ENCODE data around the gene ADAMTS13. TPM values are rescaled to one million over a fixed set of nuclear protein-coding genes. Genes with fewer than 3 reads are reported as not detected.

ADAMTS13 gene
- total and polyA plus RNA-seq, 2 experiments from 2014 or later = 1.4 to 2.2 TPM

DNA sequence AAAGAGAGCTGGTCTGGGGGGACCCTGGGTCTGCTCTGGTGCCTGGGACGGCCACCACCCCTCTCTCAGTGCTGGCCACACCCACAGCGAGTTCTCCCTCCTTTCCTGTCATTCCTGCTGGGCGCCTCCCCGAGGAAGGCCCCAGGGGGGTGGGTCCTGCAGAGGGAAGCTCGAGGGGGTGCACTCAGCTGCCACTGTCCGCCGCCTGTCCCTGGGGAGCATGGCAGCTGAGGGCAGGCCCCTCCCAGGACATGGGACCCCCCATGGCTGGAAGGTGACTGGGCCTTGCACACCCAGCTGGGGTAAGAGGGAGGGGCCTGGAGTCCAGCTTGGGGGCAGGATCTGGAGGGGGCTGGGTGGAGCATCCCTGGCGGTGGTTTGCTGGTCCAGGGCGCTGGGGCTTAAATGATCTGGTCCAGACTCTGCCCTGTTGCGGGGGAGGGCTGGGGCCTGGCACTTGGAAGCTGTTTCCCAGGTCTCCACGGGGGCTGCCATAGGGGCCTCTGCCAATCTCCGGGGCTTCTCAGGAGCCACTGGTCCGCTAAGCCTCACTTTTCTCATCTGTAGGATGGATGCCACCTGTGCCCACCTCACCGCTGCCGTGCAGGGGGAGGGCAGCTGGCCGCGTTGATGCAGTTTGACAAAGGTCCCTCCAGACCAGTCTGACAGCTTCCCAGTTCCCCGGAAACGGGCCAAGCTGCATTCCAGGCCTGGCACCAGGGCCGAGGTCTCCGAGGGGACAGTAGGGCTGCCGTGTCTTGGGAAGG lies 62.7 kb downstream of the ADAMTS13 start:
- no peaks in the 10 kb centered on the region for H3K4me1 ChIP-seq (ENCODE audit: insufficient read depth)
- H3K4me2 ChIP-seq (ENCODE audit: unreplicated experiment) = no peak overlapping the region
- in situ Hi-C loops (cut with MboI) = loop anchor here (5.0 to 25.0 kb wide), 2 partner anchors 298 to 448 kb away; partner anchors contain the start of gene GTF3C5
- H3K9me2 ChIP-seq (ENCODE audit: insufficient read depth) = no peaks in the 10 kb centered on the region
- no peaks in the 10 kb centered on the region for H3K9me3 ChIP-seq (ENCODE audit: low read depth)
- no peak overlapping the region for H3K4me3 ChIP-seq
- H3K27me3 ChIP-seq (replicated peaks; ENCODE audit: insufficient read depth) = peaks cover 2% of the 10 kb centered on the region; the same call in 1 of the 2 replicates
- H3K27ac ChIP-seq = no peak overlapping the region
- TF ChIP-seq EZH2phosphoT487 (IDR thresholded peaks at IDR 0.05; ENCODE audit: insufficient read depth, low read depth) (no peak), EZH2 (IDR thresholded peaks at IDR 0.05; ENCODE audit: insufficient read depth, poor library complexity, severe bottlenecking) (no peak)
- H2AFZ ChIP-seq = no peak overlapping the region
- no peaks in the 10 kb centered on the region for H3K79me2 ChIP-seq (ENCODE audit: insufficient read depth)
- no peaks in the 10 kb centered on the region for H3F3A ChIP-seq (ENCODE audit: insufficient read depth)
- no peaks in the 10 kb centered on the region for H4K20me1 ChIP-seq (ENCODE audit: insufficient read depth)
- H3K36me3 ChIP-seq (ENCODE audit: low read depth) = no peaks in the 10 kb centered on the region
- no peak for DNase-seq
- no peak overlapping the region for H3K9ac ChIP-seq
- 51 to 58% methylated on average over 21 to 22 of the region's 22 CpGs for WGBS, 2 experiments (ENCODE audit: low coverage in 1 of 2, low lambda C conversion rate in 2 of 2, missing lambda C conversion rate in 2 of 2)

DNA sequence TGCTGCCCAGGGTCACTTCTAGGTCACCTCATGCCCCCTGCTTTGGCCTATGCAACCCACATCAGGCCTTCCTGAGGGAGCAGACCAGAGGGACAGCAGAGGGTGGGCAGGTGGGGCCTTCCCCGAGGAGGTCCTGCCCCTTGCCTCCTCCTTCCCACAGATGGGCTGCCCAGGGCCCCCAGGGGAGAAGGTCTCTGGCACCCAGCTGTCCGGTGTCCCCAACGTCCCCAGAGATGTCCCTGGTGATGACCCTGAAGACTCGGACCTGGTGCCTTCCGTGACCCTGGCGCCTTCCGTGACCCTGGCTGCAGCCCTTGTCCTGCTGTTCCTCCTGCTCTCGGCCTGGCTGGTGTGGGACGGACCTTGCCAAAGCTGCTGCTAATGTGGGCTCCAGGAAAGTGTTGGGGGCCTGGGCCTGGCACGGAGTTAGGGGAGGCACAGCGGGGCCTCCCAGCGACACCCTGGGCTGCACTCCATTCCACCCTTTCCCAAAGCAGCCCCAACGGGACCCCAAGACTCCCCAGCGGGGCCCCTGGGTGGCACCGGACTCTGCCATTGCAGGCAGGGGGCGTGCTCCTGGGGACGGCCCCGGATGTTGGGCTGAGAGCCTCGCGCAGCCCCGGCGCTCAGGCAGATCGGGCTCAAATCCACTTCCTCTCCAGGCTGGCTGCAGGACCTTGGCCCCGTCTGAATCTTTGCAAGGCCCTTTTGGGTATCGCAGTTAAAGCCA lies 63.5 kb downstream of the ADAMTS13 start:
- H3K79me2 ChIP-seq (ENCODE audit: insufficient read depth) = no peaks in the 10 kb centered on the region
- H3F3A ChIP-seq (ENCODE audit: insufficient read depth) = no peaks in the 10 kb centered on the region
- no peaks in the 10 kb centered on the region for H3K4me1 ChIP-seq (ENCODE audit: insufficient read depth)
- WGBS, 2 experiments (ENCODE audit: low coverage in 1 of 2, low lambda C conversion rate in 2 of 2, missing lambda C conversion rate in 2 of 2) = 38 to 40% methylated on average over 23 to 24 of the region's 25 CpGs
- H3K36me3 ChIP-seq (ENCODE audit: low read depth) = no peaks in the 10 kb centered on the region
- no peak overlapping the region for H3K27ac ChIP-seq
- H3K9ac ChIP-seq = no peak overlapping the region
- peaks cover 10% of the 10 kb centered on the region; the same call in 1 of the 2 replicates for H3K27me3 ChIP-seq (replicated peaks; ENCODE audit: insufficient read depth)
- H3K4me3 ChIP-seq = no peak overlapping the region
- H3K9me3 ChIP-seq (ENCODE audit: low read depth) = no peaks in the 10 kb centered on the region
- no peaks in the 10 kb centered on the region for H4K20me1 ChIP-seq (ENCODE audit: insufficient read depth)
- TF ChIP-seq EZH2phosphoT487 (IDR thresholded peaks at IDR 0.05; ENCODE audit: insufficient read depth, low read depth) = no peak
- no peak for TF ChIP-seq EZH2 (IDR thresholded peaks at IDR 0.05; ENCODE audit: insufficient read depth, poor library complexity, severe bottlenecking)
- in situ Hi-C loops (cut with MboI) = loop anchor here (5.0 to 25.0 kb wide), 2 partner anchors 298 to 448 kb away; partner anchors contain the start of gene GTF3C5
- no peak overlapping the region for H3K4me2 ChIP-seq (ENCODE audit: unreplicated experiment)
- no peak for DNase-seq
- no peak overlapping the region for H2AFZ ChIP-seq
- H3K9me2 ChIP-seq (ENCODE audit: insufficient read depth) = no peaks in the 10 kb centered on the region

DNA sequence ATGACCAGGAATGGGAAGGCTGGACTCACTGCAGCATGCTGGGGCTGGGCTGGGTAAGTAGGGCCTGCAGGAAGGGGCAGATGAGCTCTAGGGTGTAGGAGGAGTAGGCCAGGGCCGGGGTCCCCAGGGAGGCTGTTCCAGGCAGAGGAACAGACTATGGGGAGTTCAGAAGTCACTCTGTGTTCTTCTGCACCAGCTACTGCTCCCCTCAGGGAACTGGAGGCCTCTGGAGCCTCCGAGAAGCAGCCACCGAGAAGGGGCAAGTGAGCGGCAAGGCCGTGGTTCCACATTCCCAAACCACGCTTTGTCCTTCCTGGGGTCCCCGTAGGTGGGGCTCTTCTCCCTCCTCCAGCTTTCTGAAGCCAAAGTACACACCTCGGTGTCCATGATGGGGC lies 65.2 kb downstream of the ADAMTS13 start:
- H3K4me3 ChIP-seq = no peak overlapping the region
- TF ChIP-seq EZH2 (IDR thresholded peaks at IDR 0.05; ENCODE audit: insufficient read depth, poor library complexity, severe bottlenecking) (no peak), EZH2phosphoT487 (IDR thresholded peaks at IDR 0.05; ENCODE audit: insufficient read depth, low read depth) (no peak)
- 77 to 82% methylated on average over 8 of the region's 8 CpGs for WGBS, 2 experiments (ENCODE audit: low coverage in 1 of 2, low lambda C conversion rate in 2 of 2, missing lambda C conversion rate in 2 of 2)
- no peaks in the 10 kb centered on the region for H3K79me2 ChIP-seq (ENCODE audit: insufficient read depth)
- no peaks in the 10 kb centered on the region for H4K20me1 ChIP-seq (ENCODE audit: insufficient read depth)
- no peaks in the 10 kb centered on the region for H3K9me2 ChIP-seq (ENCODE audit: insufficient read depth)
- no peaks in the 10 kb centered on the region for H3K4me1 ChIP-seq (ENCODE audit: insufficient read depth)
- DNase-seq = no peak
- H2AFZ ChIP-seq = no peak overlapping the region
- H3K27ac ChIP-seq = no peak overlapping the region
- H3K9ac ChIP-seq = no peak overlapping the region
- H3K27me3 ChIP-seq (replicated peaks; ENCODE audit: insufficient read depth) = peaks cover 12% of the 10 kb centered on the region
- H3F3A ChIP-seq (ENCODE audit: insufficient read depth) = no peaks in the 10 kb centered on the region
- in situ Hi-C loops (cut with MboI) = loop anchor here (5.0 to 25.0 kb wide), 2 partner anchors 300 to 450 kb away; partner anchors contain the start of gene GTF3C5
- no peaks in the 10 kb centered on the region for H3K9me3 ChIP-seq (ENCODE audit: low read depth)
- H3K36me3 ChIP-seq (ENCODE audit: low read depth) = no peaks in the 10 kb centered on the region
- H3K4me2 ChIP-seq (ENCODE audit: unreplicated experiment) = no peak overlapping the region

DNA sequence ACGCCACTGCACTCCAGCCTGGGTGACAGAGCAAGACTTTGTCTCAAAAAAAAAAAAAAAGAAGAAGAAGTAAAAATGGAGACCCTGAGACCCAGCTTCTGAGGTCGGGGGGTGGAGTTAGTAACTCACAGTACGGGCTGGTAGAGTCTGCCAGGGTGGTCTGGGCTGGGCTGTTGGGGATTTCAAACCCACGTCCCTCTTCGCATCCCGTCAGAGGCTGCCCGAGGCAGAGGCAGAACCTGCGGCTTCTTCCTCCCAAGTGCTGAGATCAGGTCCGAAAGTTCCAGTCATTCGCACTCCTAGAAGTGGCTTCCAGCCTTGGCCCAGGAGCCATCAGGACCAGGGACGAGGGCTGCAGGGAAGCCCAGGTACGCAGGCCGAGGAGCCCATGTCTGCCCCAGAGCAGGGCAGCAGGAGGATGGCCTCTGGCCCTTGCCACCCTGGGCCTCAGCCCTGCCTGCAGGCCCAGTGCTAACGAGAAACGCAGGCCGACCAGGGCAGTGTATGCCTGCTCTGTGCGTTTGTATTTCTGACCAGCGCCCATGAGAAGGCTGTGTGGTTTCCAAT lies 66.6 kb downstream of the ADAMTS13 start:
- Histone ChIP-seq H3K9ac (no peak overlapping the region), H3K79me2 (ENCODE audit: insufficient read depth) (no peaks in the 10 kb centered on the region), H3K27ac (no peak overlapping the region), H3K4me1 (ENCODE audit: insufficient read depth) (no peaks in the 10 kb centered on the region), H4K20me1 (ENCODE audit: insufficient read depth) (no peaks in the 10 kb centered on the region), H3K27me3 (replicated peaks; ENCODE audit: insufficient read depth) (peaks cover 12% of the 10 kb centered on the region), H3K9me2 (ENCODE audit: insufficient read depth) (no peaks in the 10 kb centered on the region), H3K36me3 (ENCODE audit: low read depth) (no peaks in the 10 kb centered on the region), H2AFZ (no peak overlapping the region), H3K9me3 (ENCODE audit: low read depth) (no peaks in the 10 kb centered on the region), H3K4me3 (no peak overlapping the region), H3F3A (ENCODE audit: insufficient read depth) (no peaks in the 10 kb centered on the region), H3K4me2 (ENCODE audit: unreplicated experiment) (no peak overlapping the region)
- in situ Hi-C loops (cut with MboI) = loop anchor here (5.0 to 25.0 kb wide), 2 partner anchors 301 to 451 kb away; partner anchors contain the start of gene GTF3C5
- no peak for DNase-seq
- 75 to 76% methylated on average over 18 of the region's 18 CpGs for WGBS, 2 experiments (ENCODE audit: low coverage in 1 of 2, low lambda C conversion rate in 2 of 2, missing lambda C conversion rate in 2 of 2)
- TF ChIP-seq EZH2phosphoT487 (IDR thresholded peaks at IDR 0.05; ENCODE audit: insufficient read depth, low read depth) = no peak
- no peak for TF ChIP-seq EZH2 (IDR thresholded peaks at IDR 0.05; ENCODE audit: insufficient read depth, poor library complexity, severe bottlenecking)

Data from GM23248 (cell line).